NT2/D1 (cell line): ENCODE data around the gene SKIDA1.

Experiments
- DNase-seq: peaks from one replicate; pipeline ENCODE4 v3.0.0-alpha.2; 2011; ENCODE audit warnings: low read depth, low spot score
- H3K27me3 ChIP-seq: 2 replicates; pipeline ENCODE4 v1.6.0; 2011; ENCODE audit warnings: mild to moderate bottlenecking; ENCODE audit not compliant: insufficient read length, insufficient read depth
- H3K36me3 ChIP-seq: 2 replicates; pipeline ENCODE4 v1.6.1; 2011; ENCODE audit warnings: mild to moderate bottlenecking, low read length, mixed read lengths; ENCODE audit not compliant: insufficient read depth, insufficient read length
- H3K4me1 ChIP-seq: 2 replicates; pipeline ENCODE4 v1.5.1; 2011; ENCODE audit not compliant: insufficient read depth, insufficient read length
- H3K4me3 ChIP-seq: 2 replicates; pipeline ENCODE4 v1.5.1; 2011; ENCODE audit warnings: low read depth; ENCODE audit not compliant: insufficient read length
- H3K9ac ChIP-seq: 2 replicates; pipeline ENCODE4 v1.6.0; 2011; ENCODE audit warnings: low read depth; ENCODE audit not compliant: insufficient read length
- H3K9me3 ChIP-seq: 2 replicates; pipeline ENCODE4 v1.5.1; 2011; ENCODE audit warnings: mild to moderate bottlenecking, low read length; ENCODE audit not compliant: insufficient read depth
- SUZ12 ChIP-seq: IDR thresholded peaks from 2 replicates; pipeline ENCODE4 v1.6.1; 2011; ENCODE audit not compliant: insufficient read length, insufficient read depth; ENCODE audit errors: extremely low read depth
- YY1 ChIP-seq: IDR thresholded peaks from 2 replicates; pipeline ENCODE4 v1.6.1; 2011; ENCODE audit not compliant: insufficient read length, insufficient read depth
- ZNF274 ChIP-seq: IDR thresholded peaks from 2 replicates; pipeline ENCODE4 v1.6.1; 2011; ENCODE audit warnings: mild to moderate bottlenecking, low read depth, low read length

SKIDA1 gene

GRCh38 chr10:21521751-21522533 lies 3.5 kb downstream of the SKIDA1 start:
- Histone ChIP-seq H3K36me3 (no peaks in the 10 kb centered on the region), H3K27me3 (no peaks in the 10 kb centered on the region), H3K4me3 (no peak overlapping the region), H3K9ac (no peak overlapping the region), H3K9me3 (no peaks in the 10 kb centered on the region), H3K4me1 (no peaks in the 10 kb centered on the region)
- no peak for TF ChIP-seq SUZ12
- no peak for TF ChIP-seq ZNF274
- TF ChIP-seq YY1, result no peak
- DNase-seq, result no peak

- Histone ChIP-seq H3K36me3 (no peaks in the 10 kb centered on the region), H3K9me3 (no peaks in the 10 kb centered on the region), H3K4me1 (no peaks in the 10 kb centered on the region), H3K27me3 (no peaks in the 10 kb centered on the region), H3K9ac (peak overlapping the region; percentile 8), H3K4me3 (no peak overlapping the region)
- DNase-seq, result no peak
- no peak for TF ChIP-seq YY1
- TF ChIP-seq SUZ12, result no peak
- no peak for TF ChIP-seq ZNF274
Measured at GRCh38 chr10:21520949-21521348, 4.5 kb downstream of the SKIDA1 start.

DNA sequence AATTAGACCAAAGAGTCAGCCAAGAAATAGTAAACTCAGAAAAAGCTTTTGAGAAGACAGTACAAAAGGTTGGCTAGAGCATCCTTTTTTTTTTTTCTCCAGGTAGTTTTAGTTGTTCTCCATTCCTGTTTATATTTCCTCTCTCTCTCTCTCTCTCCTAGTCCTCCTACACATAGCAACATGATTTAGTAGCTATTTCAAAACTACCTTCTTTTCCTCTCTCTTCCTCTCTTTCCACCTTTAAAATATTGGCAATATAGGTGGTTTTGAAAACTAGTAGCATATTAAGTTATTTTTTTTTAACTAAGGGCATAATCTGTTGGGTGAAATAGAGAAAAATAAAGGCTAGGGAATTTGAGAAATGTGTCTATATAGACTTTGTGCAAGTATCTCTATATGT lies 5.0 kb downstream of the SKIDA1 start:
- Histone ChIP-seq H3K4me3 (no peak overlapping the region), H3K36me3 (no peaks in the 10 kb centered on the region), H3K27me3 (no peaks in the 10 kb centered on the region), H3K9me3 (no peaks in the 10 kb centered on the region), H3K4me1 (no peaks in the 10 kb centered on the region), H3K9ac (peak overlapping the region; percentile 8)
- no peak for DNase-seq
- no peak for TF ChIP-seq ZNF274
- TF ChIP-seq SUZ12, result no peak
- TF ChIP-seq YY1, result no peak

- no peaks in the 10 kb centered on the region for H3K4me1 ChIP-seq
- TF ChIP-seq ZNF274 (no peak), SUZ12 (no peak), YY1 (no peak)
- DNase-seq, result no peak
- no peak overlapping the region for H3K4me3 ChIP-seq
- no peaks in the 10 kb centered on the region for H3K9me3 ChIP-seq
- H3K36me3 ChIP-seq, result no peaks in the 10 kb centered on the region
- peak overlapping the region; percentile 59 for H3K9ac ChIP-seq
- no peaks in the 10 kb centered on the region for H3K27me3 ChIP-seq
Measured at GRCh38 chr10:21519941-21520436, 5.5 kb downstream of the SKIDA1 start.

GRCh38 chr10:21519397-21519933 lies 6.0 kb downstream of the SKIDA1 start:
- Histone ChIP-seq H3K9ac (peak overlapping the region; percentile 57), H3K4me1 (no peaks in the 10 kb centered on the region)

DNA sequence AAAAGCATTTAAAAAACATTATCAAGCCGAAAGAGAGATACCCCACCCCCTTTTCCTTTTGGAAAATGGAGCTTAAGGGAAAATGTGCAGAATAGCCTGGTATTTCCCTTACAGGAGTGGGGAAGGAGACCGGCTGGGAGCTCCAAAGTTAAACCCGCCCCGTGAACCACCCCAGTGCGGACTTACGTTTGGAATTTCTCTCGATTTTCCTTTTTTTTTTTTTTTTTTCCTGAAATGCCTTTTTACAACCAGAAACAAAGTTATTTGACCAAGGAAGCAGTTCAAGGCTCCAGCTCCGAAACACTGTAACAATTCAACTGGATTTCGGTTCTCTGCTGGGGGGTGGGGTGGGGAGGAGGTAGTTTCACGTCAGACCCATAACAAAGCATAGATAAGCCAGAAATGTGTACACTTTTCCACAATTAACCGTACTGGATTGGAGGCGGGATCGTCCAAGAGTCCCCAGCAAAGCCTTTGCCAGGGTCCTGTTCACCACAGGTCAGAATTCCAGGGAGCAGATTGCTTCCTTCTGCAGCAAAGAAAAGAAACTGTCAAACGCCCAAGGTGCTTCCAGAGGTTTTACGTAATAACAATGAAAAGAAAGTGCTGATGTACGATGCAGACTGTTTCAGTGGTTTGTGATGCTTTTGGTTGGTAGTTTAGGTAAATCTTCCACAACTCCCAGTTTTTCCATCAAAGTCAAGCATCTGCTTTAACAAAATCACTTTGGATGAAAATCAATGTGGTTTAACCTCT lies 6.7 kb downstream of the SKIDA1 start:
- Histone ChIP-seq H3K4me3 (peak overlapping the region; percentile 53), H3K4me1 (no peaks in the 10 kb centered on the region), H3K9ac (peak overlapping the region; percentile 57), H3K9me3 (no peaks in the 10 kb centered on the region), H3K36me3 (no peaks in the 10 kb centered on the region), H3K27me3 (no peaks in the 10 kb centered on the region)
- TF ChIP-seq YY1 (no peak), ZNF274 (no peak), SUZ12 (no peak)
- DNase-seq, result no peak

More at GRCh38 chr10:21519397-21519933, 6.0 kb downstream of the SKIDA1 start:
- no peaks in the 10 kb centered on the region for H3K27me3 ChIP-seq
- H3K4me3 ChIP-seq, result no peak overlapping the region
- TF ChIP-seq YY1 (no peak), SUZ12 (no peak), ZNF274 (no peak)
- DNase-seq, result no peak
- no peaks in the 10 kb centered on the region for H3K9me3 ChIP-seq
- no peaks in the 10 kb centered on the region for H3K36me3 ChIP-seq

- Histone ChIP-seq H3K4me1 (no peaks in the 10 kb centered on the region), H3K9ac (peak overlapping the region; percentile 86), H3K27me3 (no peaks in the 10 kb centered on the region), H3K4me3 (peak overlapping the region; percentile 53), H3K36me3 (no peaks in the 10 kb centered on the region), H3K9me3 (no peaks in the 10 kb centered on the region)
- no peak for DNase-seq
- TF ChIP-seq ZNF274 (no peak), YY1 (no peak), SUZ12 (no peak)
Measured at GRCh38 chr10:21518149-21518640, 7.3 kb downstream of the SKIDA1 start.
